Measurements from ENCODE around the gene DCAF7. TPM values are rescaled to one million over a fixed set of nuclear protein-coding genes. Genes with fewer than 3 reads are reported as not detected.

Gene DCAF7
- total RNA-seq, 2 donors from 2014 or later, result 96.0 to 114 TPM

GRCh38 chr17:63601439-63602371, 51.4 kb downstream of the DCAF7 start:
- peaks cover 12% of the 10 kb centered on the region for H3K4me1 Mint-ChIP-seq
- DNase-seq, result no peak
- peak overlapping the region; percentile 93 for H3K27ac Mint-ChIP-seq
- no peak for TF ChIP-seq CTCF (conservative IDR thresholded peaks at IDR 0.05)
- no peaks in the 10 kb centered on the region for H3K9me3 ChIP-seq (ENCODE audit: control insufficient read depth, low read length)
- H3K4me3 ChIP-seq (ENCODE audit: low read length), result peak overlapping the region; percentile 86
- H3K27me3 ChIP-seq (ENCODE audit: control insufficient read depth, insufficient read depth, low read length, poor library complexity, severe bottlenecking), result no peaks in the 10 kb centered on the region
- no peak overlapping the region for H3K27ac ChIP-seq (ENCODE audit: low read depth, low read length)
- H3K27me3 Mint-ChIP-seq (ENCODE audit: insufficient read depth), result no peaks in the 10 kb centered on the region
- peak overlapping the region; percentile 83 for H3K9ac ChIP-seq (ENCODE audit: extremely low read depth, low read length, poor library complexity, severe bottlenecking)
- H3K4me3 Mint-ChIP-seq, result peak overlapping the region; percentile 75
- 62 to 87% methylated on average over 3 to 9 of the region's 9 CpGs for WGBS, 2 experiments (ENCODE audit: insufficient coverage in 1 of 2, insufficient read length in 1 of 2)
- peaks cover 20% of the 10 kb centered on the region for H3K36me3 Mint-ChIP-seq (ENCODE audit: low read depth)
- peaks cover 25% of the 10 kb centered on the region for H3K36me3 ChIP-seq (ENCODE audit: control insufficient read depth, insufficient read depth, low read length)
- no peaks in the 10 kb centered on the region for H3K9me3 Mint-ChIP-seq
- no peaks in the 10 kb centered on the region for H3K4me1 ChIP-seq (ENCODE audit: control insufficient read depth, insufficient read depth, low read length)

- no peak for DNase-seq
- H3K4me1 Mint-ChIP-seq, result no peaks in the 10 kb centered on the region
- no peak for TF ChIP-seq CTCF (conservative IDR thresholded peaks at IDR 0.05)
- Histone ChIP-seq H3K36me3 (ENCODE audit: control insufficient read depth, insufficient read depth, low read length) (peaks cover 34% of the 10 kb centered on the region), H3K9ac (ENCODE audit: extremely low read depth, low read length, poor library complexity, severe bottlenecking) (no peak overlapping the region), H3K9me3 (ENCODE audit: control insufficient read depth, low read length) (no peaks in the 10 kb centered on the region), H3K4me1 (ENCODE audit: control insufficient read depth, insufficient read depth, low read length) (no peaks in the 10 kb centered on the region), H3K27ac (ENCODE audit: low read depth, low read length) (no peak overlapping the region), H3K4me3 (ENCODE audit: low read length) (no peak overlapping the region), H3K27me3 (ENCODE audit: control insufficient read depth, insufficient read depth, low read length, poor library complexity, severe bottlenecking) (no peaks in the 10 kb centered on the region)
- WGBS, 2 experiments (ENCODE audit: insufficient coverage in 1 of 2, insufficient read length in 1 of 2), result 86 to 95% methylated on average over 3 to 5 of the region's 6 CpGs
- peaks cover 39% of the 10 kb centered on the region for H3K36me3 Mint-ChIP-seq (ENCODE audit: low read depth)
- no peak overlapping the region for H3K4me3 Mint-ChIP-seq
- H3K27me3 Mint-ChIP-seq (ENCODE audit: insufficient read depth), result no peaks in the 10 kb centered on the region
- H3K9me3 Mint-ChIP-seq, result no peaks in the 10 kb centered on the region
- H3K27ac Mint-ChIP-seq, result no peak overlapping the region
These were observed 59.7 kb downstream of the DCAF7 start for GRCh38 chr17:63609816-63610573.

DNA sequence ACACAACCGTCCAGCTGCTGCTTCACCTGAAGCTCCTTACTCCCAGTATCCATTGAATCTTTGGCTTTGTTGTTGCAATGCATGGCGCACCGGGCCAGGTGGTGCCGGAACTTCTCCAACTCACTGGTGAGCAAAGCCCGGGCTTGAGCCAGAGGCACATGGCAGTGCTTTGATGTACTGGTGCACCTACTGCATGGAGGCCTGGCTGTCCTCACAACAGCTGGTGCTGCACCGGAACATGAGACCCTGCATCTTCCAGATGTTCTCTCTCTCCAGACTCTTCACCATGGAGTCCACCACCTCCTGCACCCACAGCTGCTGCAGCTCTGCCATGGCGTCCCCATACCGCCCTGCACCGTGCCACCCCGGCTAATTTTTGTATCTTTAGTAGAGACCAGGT, 60.6 kb downstream of the DCAF7 start:
- H3K4me3 Mint-ChIP-seq, result no peak overlapping the region
- no peaks in the 10 kb centered on the region for H3K4me1 Mint-ChIP-seq
- Histone ChIP-seq H3K36me3 (ENCODE audit: control insufficient read depth, insufficient read depth, low read length) (peaks cover 26% of the 10 kb centered on the region), H3K4me1 (ENCODE audit: control insufficient read depth, insufficient read depth, low read length) (no peaks in the 10 kb centered on the region), H3K9me3 (ENCODE audit: control insufficient read depth, low read length) (no peaks in the 10 kb centered on the region), H3K27me3 (ENCODE audit: control insufficient read depth, insufficient read depth, low read length, poor library complexity, severe bottlenecking) (no peaks in the 10 kb centered on the region), H3K9ac (ENCODE audit: extremely low read depth, low read length, poor library complexity, severe bottlenecking) (no peak overlapping the region), H3K27ac (ENCODE audit: low read depth, low read length) (no peak overlapping the region), H3K4me3 (ENCODE audit: low read length) (no peak overlapping the region)
- H3K9me3 Mint-ChIP-seq, result no peaks in the 10 kb centered on the region
- no peak overlapping the region for H3K27ac Mint-ChIP-seq
- WGBS, 2 experiments (ENCODE audit: insufficient coverage in 1 of 2, insufficient read length in 1 of 2), result 93 to 97% methylated on average over 9 to 10 of the region's 10 CpGs
- no peaks in the 10 kb centered on the region for H3K27me3 Mint-ChIP-seq (ENCODE audit: insufficient read depth)
- TF ChIP-seq CTCF (conservative IDR thresholded peaks at IDR 0.05), result no peak
- H3K36me3 Mint-ChIP-seq (ENCODE audit: low read depth), result peaks cover 31% of the 10 kb centered on the region
- no peak for DNase-seq
